ENCODE results near the gene SHANK3. TPM values are rescaled to one million over a fixed set of nuclear protein-coding genes. Genes with fewer than 3 reads are reported as not detected.

SHANK3 gene
- total and polyA plus RNA-seq, 2 of the 4 experiments (the other 2 are of a cell fraction): 0.18 to 1.5 TPM

- H3K4me1 ChIP-seq (ENCODE audit: control insufficient read depth, insufficient read depth, low read length): no peaks in the 10 kb centered on the region
- no peak overlapping the region for H3K4ac ChIP-seq (ENCODE audit: low read depth, low read length)
- TF ChIP-seq USF2 (IDR thresholded peaks at IDR 0.05; ENCODE audit: low read depth, low read length): no peak
- no peak for TF ChIP-seq ELK1 (IDR thresholded peaks at IDR 0.05; ENCODE audit: borderline replicate concordance, low read depth, low read length)
- no peak for TF ChIP-seq RCOR1 (IDR thresholded peaks at IDR 0.05; ENCODE audit: insufficient replicate concordance, low read length)
- no peak for TF ChIP-seq FOS (IDR thresholded peaks at IDR 0.05; ENCODE audit: low read depth, low read length)
- TF ChIP-seq POLR2A (IDR thresholded peaks at IDR 0.05; ENCODE audit: low read depth, low read length): no peak
- TF ChIP-seq MAFK (IDR thresholded peaks at IDR 0.05; ENCODE audit: low read depth, low read length): no peak
- TF ChIP-seq MXI1 (IDR thresholded peaks at IDR 0.05; ENCODE audit: borderline replicate concordance, low read depth, low read length): no peak
- TF ChIP-seq RFX5 (IDR thresholded peaks at IDR 0.05; ENCODE audit: low read depth, low read length): no peak
- no peak for TF ChIP-seq BHLHE40 (IDR thresholded peaks at IDR 0.05; ENCODE audit: low read depth, low read length)
- TF ChIP-seq RAD21 (IDR thresholded peaks at IDR 0.05; ENCODE audit: low read length): no peak
- TF ChIP-seq CEBPB (IDR thresholded peaks at IDR 0.05; ENCODE audit: low read depth, low read length): no peak
- TF ChIP-seq SMC3 (IDR thresholded peaks at IDR 0.05; ENCODE audit: low read depth, low read length): no peak
- no peak for TF ChIP-seq MAZ (IDR thresholded peaks at IDR 0.05; ENCODE audit: borderline replicate concordance, low read depth, low read length)
- no peak for TF ChIP-seq CHD1 (IDR thresholded peaks at IDR 0.05; ENCODE audit: low read depth, low read length)
- TF ChIP-seq, protein P1, sequence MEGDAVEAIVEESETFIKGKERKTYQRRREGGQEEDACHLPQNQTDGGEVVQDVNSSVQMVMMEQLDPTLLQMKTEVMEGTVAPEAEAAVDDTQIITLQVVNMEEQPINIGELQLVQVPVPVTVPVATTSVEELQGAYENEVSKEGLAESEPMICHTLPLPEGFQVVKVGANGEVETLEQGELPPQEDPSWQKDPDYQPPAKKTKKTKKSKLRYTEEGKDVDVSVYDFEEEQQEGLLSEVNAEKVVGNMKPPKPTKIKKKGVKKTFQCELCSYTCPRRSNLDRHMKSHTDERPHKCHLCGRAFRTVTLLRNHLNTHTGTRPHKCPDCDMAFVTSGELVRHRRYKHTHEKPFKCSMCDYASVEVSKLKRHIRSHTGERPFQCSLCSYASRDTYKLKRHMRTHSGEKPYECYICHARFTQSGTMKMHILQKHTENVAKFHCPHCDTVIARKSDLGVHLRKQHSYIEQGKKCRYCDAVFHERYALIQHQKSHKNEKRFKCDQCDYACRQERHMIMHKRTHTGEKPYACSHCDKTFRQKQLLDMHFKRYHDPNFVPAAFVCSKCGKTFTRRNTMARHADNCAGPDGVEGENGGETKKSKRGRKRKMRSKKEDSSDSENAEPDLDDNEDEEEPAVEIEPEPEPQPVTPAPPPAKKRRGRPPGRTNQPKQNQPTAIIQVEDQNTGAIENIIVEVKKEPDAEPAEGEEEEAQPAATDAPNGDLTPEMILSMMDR (conservative IDR thresholded peaks at IDR 0.05; ENCODE audit: low read depth, low read length): no peak
- no peak for TF ChIP-seq NFE2L2 (IDR thresholded peaks at IDR 0.05; ENCODE audit: low read depth, low read length)
- no peak overlapping the region for H2BK5ac ChIP-seq (ENCODE audit: low read depth, low read length, poor library complexity, severe bottlenecking)
- H2BK120ac ChIP-seq (ENCODE audit: low read depth, low read length): no peak overlapping the region
- no peaks in the 10 kb centered on the region for H3K79me1 ChIP-seq (ENCODE audit: low read depth in 1 of 2, low read length in 2 of 2)
- WGBS, 2 experiments (ENCODE audit: extremely low coverage in 2 of 2, insufficient read length in 1 of 2): 63% methylated on average over 1 of the region's 40 CpGs; no CpG with 5 or more reads in 1 of the 2 experiments
- no peaks in the 10 kb centered on the region for H3K9me3 ChIP-seq (ENCODE audit: control insufficient read depth, insufficient read depth, low read length)
- CTCF ChIA-PET: no interaction called here
- H3K27me3 ChIP-seq (ENCODE audit: control insufficient read depth, insufficient read depth, low read length): peaks cover 17% of the 10 kb centered on the region; the same call in 1 of the 2 replicates
- no TSS peak for BruUV-seq (replicated peaks)
- no peak overlapping the region for H3K4me2 ChIP-seq (ENCODE audit: low read depth, low read length)
- H3K14ac ChIP-seq (replicated peaks; ENCODE audit: low read depth, low read length): no peak overlapping the region
- H3K9me1 ChIP-seq (ENCODE audit: insufficient read depth, low read length): no peaks in the 10 kb centered on the region
- H2BK20ac ChIP-seq (ENCODE audit: low read depth, low read length): no peak overlapping the region
- H2AK5ac ChIP-seq (ENCODE audit: low read depth, low read length): no peak overlapping the region
- POLR2A ChIA-PET (ENCODE audit: unreplicated experiment): no interaction called here
- H3K23ac ChIP-seq (ENCODE audit: low read depth, low read length): no peak overlapping the region
- H2AFZ ChIP-seq (replicated peaks; ENCODE audit: low read length, poor library complexity): no peak overlapping the region
- DNase-seq (no peak), ATAC-seq (ENCODE audit: low read depth) (peak; percentile 19; the same call in 1 of the 2 replicates)
- no peak overlapping the region for H3K56ac ChIP-seq (ENCODE audit: extremely low read depth, insufficient read depth, low read length)
- dilution Hi-C loops (cut with HindIII; ENCODE audit: low sequenced_read_pairs, unreplicated experiment): no loop called here
- no peak overlapping the region for H4K5ac ChIP-seq (ENCODE audit: low read depth, low read length)
- intact Hi-C loops (cut with micrococcal nuclease): no loop called here
- H4K8ac ChIP-seq (ENCODE audit: low read depth in 2 of 2, low read length in 2 of 2): no peak overlapping the region
- peaks cover 6% of the 10 kb centered on the region for H3K36me3 ChIP-seq (ENCODE audit: control insufficient read depth, insufficient read depth, low read length)
- H3K4me3 ChIP-seq (ENCODE audit: insufficient read depth, low read depth, low read length): no peak overlapping the region
- H3K27ac ChIP-seq (ENCODE audit: insufficient read depth, low read length): no peak overlapping the region
- no peak overlapping the region for H4K91ac ChIP-seq (ENCODE audit: insufficient read depth, low read depth, low read length)
- H3K18ac ChIP-seq (ENCODE audit: low read depth, low read length): no peak overlapping the region
- no peak overlapping the region for H3K9ac ChIP-seq (ENCODE audit: low read depth, low read length)
- no peak overlapping the region for H2BK15ac ChIP-seq (ENCODE audit: low read depth, low read length)
- no peaks in the 10 kb centered on the region; the same call in 1 of the 2 replicates for H4K20me1 ChIP-seq (ENCODE audit: insufficient read depth, low read length)
- in situ Hi-C loops (cut with MboI; ENCODE audit: low sequenced_read_pairs): no loop called here
- H2AK9ac ChIP-seq (replicated peaks; ENCODE audit: low read depth, low read length, poor library complexity): no peak overlapping the region
These were observed 47.2 kb downstream of the SHANK3 start for GRCh38 chr22:50719814-50720300.

Data from IMR-90 (cell line).